ENCODE results near the gene CRYBB1. TPM values are rescaled to one million over a fixed set of nuclear protein-coding genes. Genes with fewer than 3 reads are reported as not detected.

The CRYBB1 gene
- total and polyA plus RNA-seq, 4 donors: 0.17 to 2.3 (median 0.32) TPM; not detected in 1

GRCh38 chr22:26624803-26625202, 7.0 kb upstream of the CRYBB1 start:
- no peak overlapping the region for H3K4me3 ChIP-seq (ENCODE audit: low read depth in 1 of 3, low read length in 3 of 3)
- H3K4me1 ChIP-seq (ENCODE audit: control insufficient read depth in 4 of 4, insufficient read depth in 4 of 4, low read length in 3 of 4): no peaks in the 10 kb centered on the region
- no peak for DNase-seq (ENCODE audit: low spot score)
- H3K9me3 ChIP-seq (ENCODE audit: control insufficient read depth in 4 of 4, low read length in 3 of 4): no peaks in the 10 kb centered on the region
- no peak for TF ChIP-seq JUND (IDR thresholded peaks at IDR 0.05)
- TF ChIP-seq TAF1 (conservative IDR thresholded peaks at IDR 0.05): no peak
- TF ChIP-seq, protein P1, sequence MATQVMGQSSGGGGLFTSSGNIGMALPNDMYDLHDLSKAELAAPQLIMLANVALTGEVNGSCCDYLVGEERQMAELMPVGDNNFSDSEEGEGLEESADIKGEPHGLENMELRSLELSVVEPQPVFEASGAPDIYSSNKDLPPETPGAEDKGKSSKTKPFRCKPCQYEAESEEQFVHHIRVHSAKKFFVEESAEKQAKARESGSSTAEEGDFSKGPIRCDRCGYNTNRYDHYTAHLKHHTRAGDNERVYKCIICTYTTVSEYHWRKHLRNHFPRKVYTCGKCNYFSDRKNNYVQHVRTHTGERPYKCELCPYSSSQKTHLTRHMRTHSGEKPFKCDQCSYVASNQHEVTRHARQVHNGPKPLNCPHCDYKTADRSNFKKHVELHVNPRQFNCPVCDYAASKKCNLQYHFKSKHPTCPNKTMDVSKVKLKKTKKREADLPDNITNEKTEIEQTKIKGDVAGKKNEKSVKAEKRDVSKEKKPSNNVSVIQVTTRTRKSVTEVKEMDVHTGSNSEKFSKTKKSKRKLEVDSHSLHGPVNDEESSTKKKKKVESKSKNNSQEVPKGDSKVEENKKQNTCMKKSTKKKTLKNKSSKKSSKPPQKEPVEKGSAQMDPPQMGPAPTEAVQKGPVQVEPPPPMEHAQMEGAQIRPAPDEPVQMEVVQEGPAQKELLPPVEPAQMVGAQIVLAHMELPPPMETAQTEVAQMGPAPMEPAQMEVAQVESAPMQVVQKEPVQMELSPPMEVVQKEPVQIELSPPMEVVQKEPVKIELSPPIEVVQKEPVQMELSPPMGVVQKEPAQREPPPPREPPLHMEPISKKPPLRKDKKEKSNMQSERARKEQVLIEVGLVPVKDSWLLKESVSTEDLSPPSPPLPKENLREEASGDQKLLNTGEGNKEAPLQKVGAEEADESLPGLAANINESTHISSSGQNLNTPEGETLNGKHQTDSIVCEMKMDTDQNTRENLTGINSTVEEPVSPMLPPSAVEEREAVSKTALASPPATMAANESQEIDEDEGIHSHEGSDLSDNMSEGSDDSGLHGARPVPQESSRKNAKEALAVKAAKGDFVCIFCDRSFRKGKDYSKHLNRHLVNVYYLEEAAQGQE (IDR thresholded peaks at IDR 0.05): no peak
- TF ChIP-seq, protein P2, sequence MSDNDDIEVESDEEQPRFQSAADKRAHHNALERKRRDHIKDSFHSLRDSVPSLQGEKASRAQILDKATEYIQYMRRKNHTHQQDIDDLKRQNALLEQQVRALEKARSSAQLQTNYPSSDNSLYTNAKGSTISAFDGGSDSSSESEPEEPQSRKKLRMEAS (IDR thresholded peaks at IDR 0.05): no peak
- TF ChIP-seq GABPA (IDR thresholded peaks at IDR 0.05 in 1 of 2, conservative IDR thresholded peaks at IDR 0.05 in 1 of 2): no peak
- TF ChIP-seq, protein P3, sequence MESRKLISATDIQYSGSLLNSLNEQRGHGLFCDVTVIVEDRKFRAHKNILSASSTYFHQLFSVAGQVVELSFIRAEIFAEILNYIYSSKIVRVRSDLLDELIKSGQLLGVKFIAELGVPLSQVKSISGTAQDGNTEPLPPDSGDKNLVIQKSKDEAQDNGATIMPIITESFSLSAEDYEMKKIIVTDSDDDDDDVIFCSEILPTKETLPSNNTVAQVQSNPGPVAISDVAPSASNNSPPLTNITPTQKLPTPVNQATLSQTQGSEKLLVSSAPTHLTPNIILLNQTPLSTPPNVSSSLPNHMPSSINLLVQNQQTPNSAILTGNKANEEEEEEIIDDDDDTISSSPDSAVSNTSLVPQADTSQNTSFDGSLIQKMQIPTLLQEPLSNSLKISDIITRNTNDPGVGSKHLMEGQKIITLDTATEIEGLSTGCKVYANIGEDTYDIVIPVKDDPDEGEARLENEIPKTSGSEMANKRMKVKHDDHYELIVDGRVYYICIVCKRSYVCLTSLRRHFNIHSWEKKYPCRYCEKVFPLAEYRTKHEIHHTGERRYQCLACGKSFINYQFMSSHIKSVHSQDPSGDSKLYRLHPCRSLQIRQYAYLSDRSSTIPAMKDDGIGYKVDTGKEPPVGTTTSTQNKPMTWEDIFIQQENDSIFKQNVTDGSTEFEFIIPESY (IDR thresholded peaks at IDR 0.05): no peak
- no peak for TF ChIP-seq FOXA2 (IDR thresholded peaks at IDR 0.05)
- no peak for TF ChIP-seq YY1 (IDR thresholded peaks at IDR 0.05)
- no peak for TF ChIP-seq HNF4G (IDR thresholded peaks at IDR 0.05)
- no peaks in the 10 kb centered on the region for H3K36me3 ChIP-seq (ENCODE audit: control insufficient read depth in 4 of 4, insufficient read depth in 3 of 4, low read depth in 1 of 4, low read length in 3 of 4)
- H3K27me3 ChIP-seq (ENCODE audit: control insufficient read depth in 4 of 4, insufficient read depth in 4 of 4, low read length in 3 of 4): no peaks in the 10 kb centered on the region
- H3K27ac ChIP-seq (ENCODE audit: low read depth in 1 of 2, low read length in 2 of 2): no peak overlapping the region
- no peak overlapping the region for H3K9ac ChIP-seq (ENCODE audit: low read depth in 1 of 2, low read length in 2 of 2)
- WGBS: 92% methylated on average over 12 of the region's 12 CpGs

- Histone ChIP-seq H3K9ac (ENCODE audit: low read depth in 1 of 2, low read length in 2 of 2) (no peak overlapping the region), H3K9me3 (ENCODE audit: control insufficient read depth in 4 of 4, low read length in 3 of 4) (no peaks in the 10 kb centered on the region), H3K27ac (ENCODE audit: low read depth in 1 of 2, low read length in 2 of 2) (no peak overlapping the region), H3K27me3 (ENCODE audit: control insufficient read depth in 4 of 4, insufficient read depth in 4 of 4, low read length in 3 of 4) (no peaks in the 10 kb centered on the region), H3K4me3 (ENCODE audit: low read depth in 1 of 3, low read length in 3 of 3) (no peak overlapping the region), H3K4me1 (ENCODE audit: control insufficient read depth in 4 of 4, insufficient read depth in 4 of 4, low read length in 3 of 4) (no peaks in the 10 kb centered on the region), H3K36me3 (ENCODE audit: control insufficient read depth in 4 of 4, insufficient read depth in 3 of 4, low read depth in 1 of 4, low read length in 3 of 4) (no peaks in the 10 kb centered on the region)
- DNase-seq (ENCODE audit: low spot score): no peak
- TF ChIP-seq YY1 (IDR thresholded peaks at IDR 0.05): peak; percentile 54
- TF ChIP-seq, protein P1 (IDR thresholded peaks at IDR 0.05): no peak
- WGBS: 99% methylated on average over 1 of the region's 1 CpG
Observed at GRCh38 chr22:26623984-26624383, 6.2 kb upstream of the CRYBB1 start.

Measured in liver (tissue), 9 donors.